ENCODE measurements around the gene WNK1.

DNA sequence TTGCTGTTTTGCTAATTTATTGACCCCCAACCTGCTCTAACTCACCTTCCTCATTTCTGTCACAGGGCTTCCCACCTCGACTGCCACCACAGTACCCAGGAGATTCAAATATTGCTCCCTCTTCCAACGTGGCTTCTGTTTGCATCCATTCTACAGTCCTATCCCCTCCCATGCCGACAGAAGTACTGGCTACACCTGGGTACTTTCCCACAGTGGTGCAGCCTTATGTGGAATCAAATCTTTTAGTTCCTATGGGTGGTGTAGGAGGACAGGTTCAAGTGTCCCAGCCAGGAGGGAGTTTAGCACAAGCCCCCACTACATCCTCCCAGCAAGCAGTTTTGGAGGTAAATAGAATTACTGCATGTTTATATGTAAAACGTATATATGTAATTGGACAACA is 128.3 kb downstream of the WNK1 start:
- TF ChIP-seq, protein P1, sequence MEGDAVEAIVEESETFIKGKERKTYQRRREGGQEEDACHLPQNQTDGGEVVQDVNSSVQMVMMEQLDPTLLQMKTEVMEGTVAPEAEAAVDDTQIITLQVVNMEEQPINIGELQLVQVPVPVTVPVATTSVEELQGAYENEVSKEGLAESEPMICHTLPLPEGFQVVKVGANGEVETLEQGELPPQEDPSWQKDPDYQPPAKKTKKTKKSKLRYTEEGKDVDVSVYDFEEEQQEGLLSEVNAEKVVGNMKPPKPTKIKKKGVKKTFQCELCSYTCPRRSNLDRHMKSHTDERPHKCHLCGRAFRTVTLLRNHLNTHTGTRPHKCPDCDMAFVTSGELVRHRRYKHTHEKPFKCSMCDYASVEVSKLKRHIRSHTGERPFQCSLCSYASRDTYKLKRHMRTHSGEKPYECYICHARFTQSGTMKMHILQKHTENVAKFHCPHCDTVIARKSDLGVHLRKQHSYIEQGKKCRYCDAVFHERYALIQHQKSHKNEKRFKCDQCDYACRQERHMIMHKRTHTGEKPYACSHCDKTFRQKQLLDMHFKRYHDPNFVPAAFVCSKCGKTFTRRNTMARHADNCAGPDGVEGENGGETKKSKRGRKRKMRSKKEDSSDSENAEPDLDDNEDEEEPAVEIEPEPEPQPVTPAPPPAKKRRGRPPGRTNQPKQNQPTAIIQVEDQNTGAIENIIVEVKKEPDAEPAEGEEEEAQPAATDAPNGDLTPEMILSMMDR (IDR thresholded peaks at IDR 0.05), result no peak
- TF ChIP-seq POLR2A (IDR thresholded peaks at IDR 0.05) (no peak), EP300 (IDR thresholded peaks at IDR 0.05) (no peak)
